AG10803 (cell line): ENCODE results near the gene CFAP206.

ENCODE experiments used
- DNase-seq: peaks from one replicate; pipeline ENCODE4 v3.0.0; 2010; ENCODE audit warnings: low read depth
- H3K4me3 ChIP-seq: 2 replicates; pipeline ENCODE4 v1.5.1; 2011; ENCODE audit warnings: mild to moderate bottlenecking, low read length, control low read depth
- TF ChIP-seq, protein P1 (sequence below): conservative IDR thresholded peaks from 2 replicates; pipeline ENCODE4 v1.5.1; 2011; ENCODE audit warnings: mild to moderate bottlenecking, low read length, control low read depth, inconsistent platforms

CFAP206 gene

DNA sequence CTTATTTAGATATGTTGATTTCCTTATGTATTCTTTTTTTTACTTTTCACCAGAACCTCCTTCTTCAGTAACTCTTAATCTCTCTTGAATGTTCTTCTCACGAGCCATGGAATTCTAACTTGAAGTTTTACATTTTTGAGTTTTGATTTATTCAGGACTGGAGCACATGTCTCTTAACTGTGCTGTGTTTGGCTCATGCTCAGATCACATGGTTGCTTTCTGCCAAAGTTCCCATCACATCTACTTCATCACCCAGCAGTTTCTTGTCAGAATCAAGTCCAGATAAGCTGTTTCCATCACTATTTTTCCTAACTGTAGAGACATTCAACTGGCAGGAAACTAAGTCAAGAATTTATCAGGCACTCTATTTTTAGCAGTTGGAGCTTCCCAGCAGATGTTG lies 96.7 kb downstream of the CFAP206 start:
- H3K4me3 ChIP-seq, result no peak overlapping the region
- peak; percentile 4 for DNase-seq
- TF ChIP-seq, protein P1, sequence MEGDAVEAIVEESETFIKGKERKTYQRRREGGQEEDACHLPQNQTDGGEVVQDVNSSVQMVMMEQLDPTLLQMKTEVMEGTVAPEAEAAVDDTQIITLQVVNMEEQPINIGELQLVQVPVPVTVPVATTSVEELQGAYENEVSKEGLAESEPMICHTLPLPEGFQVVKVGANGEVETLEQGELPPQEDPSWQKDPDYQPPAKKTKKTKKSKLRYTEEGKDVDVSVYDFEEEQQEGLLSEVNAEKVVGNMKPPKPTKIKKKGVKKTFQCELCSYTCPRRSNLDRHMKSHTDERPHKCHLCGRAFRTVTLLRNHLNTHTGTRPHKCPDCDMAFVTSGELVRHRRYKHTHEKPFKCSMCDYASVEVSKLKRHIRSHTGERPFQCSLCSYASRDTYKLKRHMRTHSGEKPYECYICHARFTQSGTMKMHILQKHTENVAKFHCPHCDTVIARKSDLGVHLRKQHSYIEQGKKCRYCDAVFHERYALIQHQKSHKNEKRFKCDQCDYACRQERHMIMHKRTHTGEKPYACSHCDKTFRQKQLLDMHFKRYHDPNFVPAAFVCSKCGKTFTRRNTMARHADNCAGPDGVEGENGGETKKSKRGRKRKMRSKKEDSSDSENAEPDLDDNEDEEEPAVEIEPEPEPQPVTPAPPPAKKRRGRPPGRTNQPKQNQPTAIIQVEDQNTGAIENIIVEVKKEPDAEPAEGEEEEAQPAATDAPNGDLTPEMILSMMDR, result no peak
